ENCODE data around the gene CARD11. TPM values are rescaled to one million over a fixed set of nuclear protein-coding genes. Genes with fewer than 3 reads are reported as not detected.

CARD11 gene
- polyA plus RNA-seq, 3 donors, result 1.0 to 2.3 (median 1.1) TPM

GRCh38 chr7:2873686-2874551 is 169.7 kb downstream of the CARD11 start:
- DNase-seq (ENCODE audit: extremely low read depth in 1 of 11, low read depth in 9 of 11, low spot score in 4 of 11), result no peak

GRCh38 chr7:2873146-2873545 is 170.5 kb downstream of the CARD11 start:
- DNase-seq (ENCODE audit: extremely low read depth in 1 of 11, low read depth in 9 of 11, low spot score in 4 of 11), result peak in 1 of 11 donors; percentile 27

- DNase-seq (ENCODE audit: extremely low read depth in 1 of 11, low read depth in 9 of 11, low spot score in 4 of 11), result no peak
Measured at GRCh38 chr7:2872296-2872874, 171.3 kb downstream of the CARD11 start.

- peak in 4 of 11 donors; percentile 40 to 56 (median 48) for DNase-seq (ENCODE audit: extremely low read depth in 1 of 11, low read depth in 9 of 11, low spot score in 4 of 11)
Measured at GRCh38 chr7:2870471-2870931, 173.2 kb downstream of the CARD11 start.

- DNase-seq (ENCODE audit: extremely low read depth in 1 of 11, low read depth in 9 of 11, low spot score in 4 of 11), result no peak
Measured at GRCh38 chr7:2869981-2870380, 173.7 kb downstream of the CARD11 start.

GRCh38 chr7:2866601-2867000 is 177.1 kb downstream of the CARD11 start:
- no peak for DNase-seq (ENCODE audit: extremely low read depth in 1 of 11, low read depth in 9 of 11, low spot score in 4 of 11)

- DNase-seq (ENCODE audit: extremely low read depth in 1 of 11, low read depth in 9 of 11, low spot score in 4 of 11), result peak in 6 of 11 donors; percentile 48 to 76 (median 57)
Measured at GRCh38 chr7:2864999-2865670, 178.5 kb downstream of the CARD11 start.

GRCh38 chr7:2864204-2864985 is 179.3 kb downstream of the CARD11 start:
- no peak for DNase-seq (ENCODE audit: extremely low read depth in 1 of 11, low read depth in 9 of 11, low spot score in 4 of 11)

- peak in 1 of 11 donors; percentile 28 for DNase-seq (ENCODE audit: extremely low read depth in 1 of 11, low read depth in 9 of 11, low spot score in 4 of 11)
Measured at GRCh38 chr7:2863461-2864066, 180.1 kb downstream of the CARD11 start.

- no peak for DNase-seq (ENCODE audit: extremely low read depth in 1 of 11, low read depth in 9 of 11, low spot score in 4 of 11)
Measured at GRCh38 chr7:2862831-2863361, 180.8 kb downstream of the CARD11 start.

- DNase-seq (ENCODE audit: extremely low read depth in 1 of 11, low read depth in 9 of 11, low spot score in 4 of 11), result no peak
Measured at GRCh38 chr7:2861509-2861908, 182.2 kb downstream of the CARD11 start.

- DNase-seq (ENCODE audit: extremely low read depth in 1 of 11, low read depth in 9 of 11, low spot score in 4 of 11), result no peak
Measured at GRCh38 chr7:2860627-2861133, 183.0 kb downstream of the CARD11 start.

GRCh38 chr7:2859952-2860351 is 183.7 kb downstream of the CARD11 start:
- no peak for DNase-seq (ENCODE audit: extremely low read depth in 1 of 11, low read depth in 9 of 11, low spot score in 4 of 11)

GRCh38 chr7:2858621-2859020 is 185.0 kb downstream of the CARD11 start:
- DNase-seq (ENCODE audit: extremely low read depth in 1 of 11, low read depth in 9 of 11, low spot score in 4 of 11), result no peak

GRCh38 chr7:2856388-2857169 is 187.1 kb downstream of the CARD11 start:
- DNase-seq (ENCODE audit: extremely low read depth in 1 of 11, low read depth in 9 of 11, low spot score in 4 of 11), result no peak

Measured in renal cortex interstitium (tissue), 11 donors.